ENCODE results near the gene ELOA. TPM values are rescaled to one million over a fixed set of nuclear protein-coding genes. Genes with fewer than 3 reads are reported as not detected.

ELOA gene
- total RNA-seq, 1 donor from 2014 or later, result 29.1 TPM

DNA sequence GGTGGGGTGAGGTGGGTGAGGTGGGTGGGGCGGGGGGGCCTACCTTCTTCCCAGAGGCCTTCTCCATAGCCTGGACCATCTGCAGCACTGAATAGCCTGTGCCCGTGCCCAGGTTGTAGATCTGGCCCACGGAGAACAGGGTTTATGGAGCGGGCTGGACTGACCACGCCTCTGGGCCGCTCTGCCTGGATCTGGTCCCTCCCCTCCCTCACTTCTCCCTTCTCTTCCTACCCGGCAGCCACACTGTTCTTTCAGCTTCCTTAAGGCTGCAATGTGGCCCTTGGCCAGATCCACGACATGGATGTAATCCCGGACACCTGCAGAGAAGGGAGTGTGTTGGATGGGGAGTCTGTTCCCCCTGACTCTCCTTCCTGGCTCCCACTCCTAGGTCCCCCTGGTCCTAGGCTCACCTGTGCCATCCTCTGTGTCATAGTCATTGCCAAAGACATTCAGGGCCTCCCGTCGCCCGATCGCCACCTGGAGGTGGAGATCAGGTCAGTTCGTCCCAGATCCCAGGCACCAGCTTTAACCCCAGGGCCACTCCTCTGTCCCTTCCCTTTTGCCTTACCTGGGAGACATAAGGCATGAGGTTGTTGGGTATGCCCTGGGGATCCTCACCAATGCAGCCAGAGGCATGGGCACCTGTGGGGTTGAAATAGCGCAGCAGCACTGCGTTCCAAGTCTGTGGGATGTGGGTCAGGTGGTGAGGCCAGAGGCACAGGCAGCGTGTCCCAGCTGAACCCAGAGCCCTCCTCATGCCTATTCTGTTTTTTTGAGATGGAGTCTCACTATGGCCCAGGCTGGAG, 53.4 kb downstream of the ELOA start:
- Histone ChIP-seq H3K79me2 (ENCODE audit: low read depth) (peaks cover 17% of the 10 kb centered on the region), H3F3A (ENCODE audit: low read depth) (peaks cover 20% of the 10 kb centered on the region), H2AFZ (replicated peaks) (no peak overlapping the region), H3K9me3 (ENCODE audit: low read depth) (no peaks in the 10 kb centered on the region), H3K4me1 (peaks cover 11% of the 10 kb centered on the region), H3K27ac (no peak overlapping the region), H3K36me3 (no peaks in the 10 kb centered on the region), H4K20me1 (ENCODE audit: low read depth) (peaks cover 17% of the 10 kb centered on the region), H3K4me3 (no peak overlapping the region), H3K9ac (no peak overlapping the region), H3K27me3 (peaks cover 9% of the 10 kb centered on the region), H3K4me2 (no peak overlapping the region)
- TF ChIP-seq, protein P1, sequence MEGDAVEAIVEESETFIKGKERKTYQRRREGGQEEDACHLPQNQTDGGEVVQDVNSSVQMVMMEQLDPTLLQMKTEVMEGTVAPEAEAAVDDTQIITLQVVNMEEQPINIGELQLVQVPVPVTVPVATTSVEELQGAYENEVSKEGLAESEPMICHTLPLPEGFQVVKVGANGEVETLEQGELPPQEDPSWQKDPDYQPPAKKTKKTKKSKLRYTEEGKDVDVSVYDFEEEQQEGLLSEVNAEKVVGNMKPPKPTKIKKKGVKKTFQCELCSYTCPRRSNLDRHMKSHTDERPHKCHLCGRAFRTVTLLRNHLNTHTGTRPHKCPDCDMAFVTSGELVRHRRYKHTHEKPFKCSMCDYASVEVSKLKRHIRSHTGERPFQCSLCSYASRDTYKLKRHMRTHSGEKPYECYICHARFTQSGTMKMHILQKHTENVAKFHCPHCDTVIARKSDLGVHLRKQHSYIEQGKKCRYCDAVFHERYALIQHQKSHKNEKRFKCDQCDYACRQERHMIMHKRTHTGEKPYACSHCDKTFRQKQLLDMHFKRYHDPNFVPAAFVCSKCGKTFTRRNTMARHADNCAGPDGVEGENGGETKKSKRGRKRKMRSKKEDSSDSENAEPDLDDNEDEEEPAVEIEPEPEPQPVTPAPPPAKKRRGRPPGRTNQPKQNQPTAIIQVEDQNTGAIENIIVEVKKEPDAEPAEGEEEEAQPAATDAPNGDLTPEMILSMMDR (IDR thresholded peaks at IDR 0.05), result no peak
- no peak for TF ChIP-seq EZH2 (IDR thresholded peaks at IDR 0.05)
- no peak for TF ChIP-seq EZH2phosphoT487 (IDR thresholded peaks at IDR 0.05)
- no peaks in the 10 kb centered on the region for H3K9me3 Mint-ChIP-seq
- peaks cover 12% of the 10 kb centered on the region for H3K4me1 Mint-ChIP-seq
- peaks cover 2% of the 10 kb centered on the region for H3K36me3 Mint-ChIP-seq
- H3K27me3 Mint-ChIP-seq (ENCODE audit: insufficient read depth, low read depth), result peaks cover 4% of the 10 kb centered on the region
- peak overlapping the region; percentile 30 for H3K4me3 Mint-ChIP-seq
- H3K27ac Mint-ChIP-seq, result no peak overlapping the region
- DNase-seq (ENCODE audit: low spot score), result no peak

DNA sequence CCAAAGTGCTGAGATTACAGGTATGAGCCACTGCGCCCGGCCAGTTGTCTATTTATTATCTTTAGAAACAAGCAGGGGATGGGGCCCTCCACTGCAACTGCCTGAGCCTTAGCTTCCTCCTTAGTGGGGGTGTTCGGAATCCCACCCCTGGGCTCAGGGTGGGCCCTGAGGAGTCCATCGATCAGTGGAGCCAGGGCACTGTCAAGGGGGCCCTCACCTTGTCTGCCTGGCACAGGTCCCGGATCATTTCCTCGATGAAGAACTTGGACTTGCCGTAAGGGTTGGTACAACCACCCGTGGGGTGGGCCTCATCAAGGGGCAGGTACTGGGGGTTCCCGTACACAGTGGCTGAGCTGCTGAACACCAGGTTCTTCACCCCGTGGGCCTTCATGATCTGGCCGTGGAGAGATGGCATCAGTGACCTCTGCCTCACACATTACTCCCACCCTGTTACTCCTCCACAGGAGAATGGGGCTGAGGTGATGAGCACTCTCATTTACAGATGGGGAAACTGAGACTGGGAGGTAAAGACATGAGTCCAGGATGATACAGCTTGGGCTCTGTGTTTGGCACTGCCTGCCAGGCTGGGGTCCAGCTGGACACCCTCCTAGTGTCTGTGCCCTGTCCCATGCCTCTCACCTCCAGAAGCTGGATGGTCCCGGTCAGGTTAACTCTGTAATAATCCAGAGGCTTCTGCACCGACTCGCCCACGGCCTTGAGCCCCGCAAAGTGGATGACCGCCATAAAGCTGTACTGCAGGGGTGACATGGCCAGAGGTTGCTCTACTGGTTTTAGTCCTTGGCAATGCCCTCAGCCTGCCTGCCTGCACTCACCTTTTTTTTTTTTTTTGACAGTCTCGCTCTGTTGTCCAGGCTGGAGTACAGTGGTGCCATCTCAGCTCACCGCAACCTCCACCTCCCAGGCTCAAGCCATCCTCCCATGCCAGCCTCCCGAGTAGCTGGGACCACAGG, 54.5 kb downstream of the ELOA start:
- no peaks in the 10 kb centered on the region for H3K36me3 ChIP-seq
- Mint-ChIP-seq H3K36me3 (peaks cover 2% of the 10 kb centered on the region), H3K4me3 (peak overlapping the region; percentile 30)

DNA sequence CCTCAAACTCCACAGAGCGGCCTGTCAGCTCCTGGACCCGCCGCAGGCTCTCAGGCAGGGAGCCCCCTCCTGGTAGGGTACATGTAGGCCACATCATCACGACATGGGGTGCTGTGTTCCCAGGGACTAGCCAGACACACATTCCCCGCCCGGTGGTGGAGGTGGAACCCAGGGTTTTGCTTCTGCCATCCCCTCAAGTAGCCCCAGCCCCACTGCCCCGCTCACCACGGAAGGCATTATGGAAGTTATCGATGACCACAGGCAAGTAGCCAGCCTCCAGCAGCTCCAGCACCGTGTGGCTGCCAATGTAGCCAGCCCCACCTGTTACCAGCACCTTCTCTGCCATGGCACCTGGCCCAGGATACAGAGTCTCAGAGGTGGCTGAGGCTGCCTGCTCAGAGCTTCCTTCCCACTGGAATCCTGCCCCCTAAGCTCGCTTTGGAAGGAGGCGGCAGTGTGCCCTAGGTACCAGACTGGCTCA, 55.4 kb downstream of the ELOA start:
- H3K4me1 Mint-ChIP-seq, result peaks cover 9% of the 10 kb centered on the region
- Histone ChIP-seq H3K4me1 (peaks cover 8% of the 10 kb centered on the region), H2AFZ (replicated peaks) (no peak overlapping the region), H3K27ac (no peak overlapping the region), H3K36me3 (no peaks in the 10 kb centered on the region), H3F3A (ENCODE audit: low read depth) (peaks cover 29% of the 10 kb centered on the region), H3K9me3 (ENCODE audit: low read depth) (no peaks in the 10 kb centered on the region), H3K4me2 (no peak overlapping the region), H3K9ac (no peak overlapping the region), H4K20me1 (ENCODE audit: low read depth) (peaks cover 17% of the 10 kb centered on the region), H3K4me3 (peak overlapping the region; percentile 83), H3K79me2 (ENCODE audit: low read depth) (no peaks in the 10 kb centered on the region), H3K27me3 (peaks cover 16% of the 10 kb centered on the region)
- TF ChIP-seq EZH2 (IDR thresholded peaks at IDR 0.05) (no peak), EZH2phosphoT487 (IDR thresholded peaks at IDR 0.05) (no peak)
- TF ChIP-seq, protein P1 (IDR thresholded peaks at IDR 0.05), result peak; percentile 9
- no peak for DNase-seq (ENCODE audit: low spot score)
- peaks cover 4% of the 10 kb centered on the region for H3K27me3 Mint-ChIP-seq (ENCODE audit: insufficient read depth, low read depth)
- H3K4me3 Mint-ChIP-seq, result peak overlapping the region; percentile 96
- no peaks in the 10 kb centered on the region for H3K9me3 Mint-ChIP-seq
- no peak overlapping the region for H3K27ac Mint-ChIP-seq
- H3K36me3 Mint-ChIP-seq, result peaks cover 2% of the 10 kb centered on the region

More for the DNA sequence above, 54.5 kb downstream of the ELOA start:
- H3F3A ChIP-seq (ENCODE audit: low read depth), result peaks cover 29% of the 10 kb centered on the region
- no peak overlapping the region for H3K4me2 ChIP-seq
- H3K4me3 ChIP-seq, result no peak overlapping the region
- peaks cover 6% of the 10 kb centered on the region for H3K79me2 ChIP-seq (ENCODE audit: low read depth)
- H3K9me3 Mint-ChIP-seq, result no peaks in the 10 kb centered on the region
- H3K4me1 Mint-ChIP-seq, result peaks cover 9% of the 10 kb centered on the region
- peaks cover 16% of the 10 kb centered on the region for H3K27me3 ChIP-seq
- peaks cover 4% of the 10 kb centered on the region for H3K27me3 Mint-ChIP-seq (ENCODE audit: insufficient read depth, low read depth)
- DNase-seq (ENCODE audit: low spot score), result no peak
- no peak overlapping the region for H3K27ac Mint-ChIP-seq
- no peak overlapping the region for H3K27ac ChIP-seq
- TF ChIP-seq EZH2phosphoT487 (IDR thresholded peaks at IDR 0.05) (no peak), EZH2 (IDR thresholded peaks at IDR 0.05) (no peak)
- TF ChIP-seq, protein P1 (IDR thresholded peaks at IDR 0.05), result no peak
- H3K9ac ChIP-seq, result no peak overlapping the region
- peaks cover 17% of the 10 kb centered on the region for H4K20me1 ChIP-seq (ENCODE audit: low read depth)
- peaks cover 8% of the 10 kb centered on the region for H3K4me1 ChIP-seq
- no peaks in the 10 kb centered on the region for H3K9me3 ChIP-seq (ENCODE audit: low read depth)
- H2AFZ ChIP-seq (replicated peaks), result no peak overlapping the region
